ENCODE measurements around the gene FMO3.
A peak's percentile ranks its signal among the peaks of the same experiment; 100 is the strongest.

Gene FMO3

DNA sequence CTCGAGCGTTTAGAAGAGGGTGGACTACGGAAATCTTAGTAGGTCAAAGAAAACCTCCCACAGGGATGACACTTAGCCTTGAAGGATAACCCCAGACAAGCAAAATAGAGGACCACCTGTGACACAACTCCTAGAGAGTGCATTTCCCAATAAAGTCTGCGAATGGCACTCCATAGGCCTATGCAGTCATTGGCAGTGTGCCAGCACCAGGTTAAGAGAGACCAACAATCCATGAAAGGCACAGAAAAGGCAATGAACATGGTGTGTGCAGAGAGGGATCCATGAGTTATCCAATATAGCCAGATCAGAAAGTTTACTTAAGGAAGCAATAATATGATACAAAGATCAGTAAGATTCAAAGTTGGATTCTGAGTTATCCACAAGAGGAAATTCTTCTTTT is 49.2 kb downstream of the FMO3 start:
- no peaks in the 10 kb centered on the region for H3K9me3 ChIP-seq (ENCODE audit: control insufficient read depth, insufficient read depth, low read depth, low read length)
- ChIA-PET POLR2A (no interaction called here), CTCF (no interaction called here)
- no peak overlapping the region for H3K27ac ChIP-seq (ENCODE audit: extremely low read depth, low read depth, low read length)
- no peak overlapping the region for H3K4me3 ChIP-seq (ENCODE audit: low read depth, low read length)
- H3K4me1 ChIP-seq (ENCODE audit: control insufficient read depth, insufficient read depth, low read length), result peaks cover 29% of the 10 kb centered on the region
- TF ChIP-seq GLI4 (tag by site-specific recombination; IDR thresholded peaks at IDR 0.05) (no peak), ZNF544 (tag by site-specific recombination; IDR thresholded peaks at IDR 0.05) (0 out of 2 replicates have a peak, but pooled peaks have one; percentile 51)
- no peaks in the 10 kb centered on the region for H3K36me3 ChIP-seq (ENCODE audit: control insufficient read depth in 2 of 2, insufficient read depth in 1 of 2, low read length in 2 of 2)

DNA sequence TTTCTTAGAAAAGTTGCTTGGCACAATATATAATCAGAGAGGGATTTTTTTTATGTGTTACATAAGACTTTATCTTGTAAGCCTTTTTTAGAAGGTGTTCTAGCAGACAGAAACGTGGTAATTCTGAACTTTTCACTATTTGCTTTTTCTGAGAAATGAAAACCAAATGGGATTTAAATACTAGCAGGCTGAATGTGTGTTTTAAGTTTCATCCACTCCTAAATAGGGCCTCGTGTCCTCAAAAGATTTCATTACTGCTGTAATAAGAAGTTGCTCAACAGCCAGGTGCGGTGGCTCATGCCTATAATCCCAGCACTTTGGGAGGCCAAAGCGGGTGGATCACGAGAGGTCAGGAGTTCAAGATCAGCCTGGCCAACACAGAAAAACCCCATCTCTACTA is 49.7 kb downstream of the FMO3 start:
- Histone ChIP-seq H3K9me3 (ENCODE audit: control insufficient read depth, insufficient read depth, low read depth, low read length) (no peaks in the 10 kb centered on the region), H3K27ac (ENCODE audit: extremely low read depth, low read depth, low read length) (no peak overlapping the region), H3K4me3 (ENCODE audit: low read depth, low read length) (no peak overlapping the region), H3K36me3 (ENCODE audit: control insufficient read depth in 2 of 2, insufficient read depth in 1 of 2, low read length in 2 of 2) (no peaks in the 10 kb centered on the region), H3K4me1 (ENCODE audit: control insufficient read depth, insufficient read depth, low read length) (peaks cover 29% of the 10 kb centered on the region)
- TF ChIP-seq, protein P1, sequence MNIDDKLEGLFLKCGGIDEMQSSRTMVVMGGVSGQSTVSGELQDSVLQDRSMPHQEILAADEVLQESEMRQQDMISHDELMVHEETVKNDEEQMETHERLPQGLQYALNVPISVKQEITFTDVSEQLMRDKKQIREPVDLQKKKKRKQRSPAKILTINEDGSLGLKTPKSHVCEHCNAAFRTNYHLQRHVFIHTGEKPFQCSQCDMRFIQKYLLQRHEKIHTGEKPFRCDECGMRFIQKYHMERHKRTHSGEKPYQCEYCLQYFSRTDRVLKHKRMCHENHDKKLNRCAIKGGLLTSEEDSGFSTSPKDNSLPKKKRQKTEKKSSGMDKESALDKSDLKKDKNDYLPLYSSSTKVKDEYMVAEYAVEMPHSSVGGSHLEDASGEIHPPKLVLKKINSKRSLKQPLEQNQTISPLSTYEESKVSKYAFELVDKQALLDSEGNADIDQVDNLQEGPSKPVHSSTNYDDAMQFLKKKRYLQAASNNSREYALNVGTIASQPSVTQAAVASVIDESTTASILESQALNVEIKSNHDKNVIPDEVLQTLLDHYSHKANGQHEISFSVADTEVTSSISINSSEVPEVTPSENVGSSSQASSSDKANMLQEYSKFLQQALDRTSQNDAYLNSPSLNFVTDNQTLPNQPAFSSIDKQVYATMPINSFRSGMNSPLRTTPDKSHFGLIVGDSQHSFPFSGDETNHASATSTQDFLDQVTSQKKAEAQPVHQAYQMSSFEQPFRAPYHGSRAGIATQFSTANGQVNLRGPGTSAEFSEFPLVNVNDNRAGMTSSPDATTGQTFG (tag by site-specific recombination; IDR thresholded peaks at IDR 0.05; ENCODE audit: borderline replicate concordance), result no peak
- TF ChIP-seq ZNF629 (tag by site-specific recombination; IDR thresholded peaks at IDR 0.05), result no peak
- TF ChIP-seq FEZF1 (tag by site-specific recombination; IDR thresholded peaks at IDR 0.05), result no peak
- TF ChIP-seq ZNF621 (tag by site-specific recombination; IDR thresholded peaks at IDR 0.05), result no peak
- TF ChIP-seq ZXDB (tag by site-specific recombination; IDR thresholded peaks at IDR 0.05), result no peak
- no peak for TF ChIP-seq ZNF514 (tag by site-specific recombination; IDR thresholded peaks at IDR 0.05)
- TF ChIP-seq, protein P2, sequence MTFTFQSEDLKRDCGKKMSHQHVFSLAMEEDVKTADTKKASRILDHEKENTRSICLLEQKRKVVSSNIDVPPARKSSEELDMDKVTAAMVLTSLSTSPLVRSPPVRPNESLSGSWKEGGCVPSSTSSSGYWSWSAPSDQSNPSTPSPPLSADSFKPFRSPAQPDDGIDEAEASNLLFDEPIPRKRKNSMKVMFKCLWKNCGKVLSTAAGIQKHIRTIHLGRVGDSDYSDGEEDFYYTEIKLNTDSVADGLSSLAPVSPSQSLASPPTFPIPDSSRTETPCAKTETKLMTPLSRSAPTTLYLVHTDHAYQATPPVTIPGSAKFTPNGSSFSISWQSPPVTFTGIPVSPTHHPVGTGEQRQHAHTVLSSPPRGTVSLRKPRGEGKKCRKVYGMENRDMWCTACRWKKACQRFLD (tag by site-specific recombination; IDR thresholded peaks at IDR 0.05), result no peak
- ChIA-PET POLR2A (no interaction called here), CTCF (no interaction called here)

DNA sequence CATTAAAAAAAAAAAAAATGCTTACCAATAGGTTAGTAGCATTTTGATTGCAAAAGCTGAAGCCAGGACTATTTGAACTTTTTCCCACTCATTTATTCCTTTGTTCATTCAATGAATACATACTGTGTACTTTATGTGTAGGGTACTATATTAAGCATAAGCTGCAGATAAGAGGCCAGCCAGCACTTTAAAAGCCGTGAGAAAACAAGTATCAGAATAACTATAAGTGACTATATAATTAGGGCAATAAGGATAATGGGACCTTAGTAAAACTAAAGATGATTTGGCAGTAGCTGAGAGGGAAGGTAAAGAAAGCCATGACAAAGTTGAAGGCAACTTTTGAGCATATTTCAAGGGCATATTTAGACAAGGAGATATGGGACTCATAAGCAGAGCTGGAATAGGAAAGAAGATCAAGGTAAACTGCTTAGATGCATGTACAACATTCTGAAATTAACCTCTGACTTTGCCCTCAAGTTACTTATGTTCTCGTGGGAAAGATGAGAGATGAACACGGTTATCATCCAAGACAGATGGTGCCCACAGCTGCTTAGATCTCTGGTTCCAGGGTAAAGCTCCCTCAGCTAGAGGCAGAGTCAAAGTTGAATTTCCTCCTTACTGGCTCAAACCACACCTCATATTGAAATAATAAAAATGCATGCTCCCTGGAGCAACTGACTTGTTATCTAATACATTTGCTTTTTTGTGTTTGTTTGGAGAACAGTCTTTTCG is 50.4 kb downstream of the FMO3 start:
- Histone ChIP-seq H3K36me3 (ENCODE audit: control insufficient read depth in 2 of 2, insufficient read depth in 1 of 2, low read length in 2 of 2) (no peaks in the 10 kb centered on the region), H3K9me3 (ENCODE audit: control insufficient read depth, insufficient read depth, low read depth, low read length) (no peaks in the 10 kb centered on the region), H3K27ac (ENCODE audit: extremely low read depth, low read depth, low read length) (0 out of 2 replicates have a peak overlapping the region, but pooled peaks have one; percentile 81), H3K4me3 (ENCODE audit: low read depth, low read length) (no peak overlapping the region), H3K4me1 (ENCODE audit: control insufficient read depth, insufficient read depth, low read length) (peaks cover 29% of the 10 kb centered on the region)
- CTCF ChIA-PET, result interaction anchor here (0.6 to 0.7 kb wide), 3 partner anchors 10 to 213 kb away, joined by 3 to 4 read pairs (median 3); no protein-coding TSS in a partner anchor
- TF ChIP-seq, protein P3, sequence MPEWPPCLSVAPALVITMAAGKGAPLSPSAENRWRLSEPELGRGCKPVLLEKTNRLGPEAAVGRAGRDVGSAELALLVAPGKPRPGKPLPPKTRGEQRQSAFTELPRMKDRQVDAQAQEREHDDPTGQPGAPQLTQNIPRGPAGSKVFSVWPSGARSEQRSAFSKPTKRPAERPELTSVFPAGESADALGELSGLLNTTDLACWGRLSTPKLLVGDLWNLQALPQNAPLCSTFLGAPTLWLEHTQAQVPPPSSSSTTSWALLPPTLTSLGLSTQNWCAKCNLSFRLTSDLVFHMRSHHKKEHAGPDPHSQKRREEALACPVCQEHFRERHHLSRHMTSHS (tag by site-specific recombination; IDR thresholded peaks at IDR 0.05), result no peak
- TF ChIP-seq, protein P4, sequence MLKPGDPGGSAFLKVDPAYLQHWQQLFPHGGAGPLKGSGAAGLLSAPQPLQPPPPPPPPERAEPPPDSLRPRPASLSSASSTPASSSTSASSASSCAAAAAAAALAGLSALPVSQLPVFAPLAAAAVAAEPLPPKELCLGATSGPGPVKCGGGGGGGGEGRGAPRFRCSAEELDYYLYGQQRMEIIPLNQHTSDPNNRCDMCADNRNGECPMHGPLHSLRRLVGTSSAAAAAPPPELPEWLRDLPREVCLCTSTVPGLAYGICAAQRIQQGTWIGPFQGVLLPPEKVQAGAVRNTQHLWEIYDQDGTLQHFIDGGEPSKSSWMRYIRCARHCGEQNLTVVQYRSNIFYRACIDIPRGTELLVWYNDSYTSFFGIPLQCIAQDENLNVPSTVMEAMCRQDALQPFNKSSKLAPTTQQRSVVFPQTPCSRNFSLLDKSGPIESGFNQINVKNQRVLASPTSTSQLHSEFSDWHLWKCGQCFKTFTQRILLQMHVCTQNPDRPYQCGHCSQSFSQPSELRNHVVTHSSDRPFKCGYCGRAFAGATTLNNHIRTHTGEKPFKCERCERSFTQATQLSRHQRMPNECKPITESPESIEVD (tag by site-specific recombination; IDR thresholded peaks at IDR 0.05), result peak; percentile 43
- no peak for TF ChIP-seq ZNF555 (tag by site-specific recombination; conservative IDR thresholded peaks at IDR 0.05)
- POLR2A ChIA-PET, result no interaction called here
